Measurements from ENCODE around the gene WDSUB1.

The WDSUB1 gene

GRCh38 chr2:159285929-159286708 lies at the start of gene WDSUB1:
WDSUB1 (minus strand) TSS chr2:159286703; CDS start chr2:159283069, 3,634 bp downstream.
- DNase-seq, result peak in 45 of 56 donors; percentile 3 to 69 (median 39)

DNA sequence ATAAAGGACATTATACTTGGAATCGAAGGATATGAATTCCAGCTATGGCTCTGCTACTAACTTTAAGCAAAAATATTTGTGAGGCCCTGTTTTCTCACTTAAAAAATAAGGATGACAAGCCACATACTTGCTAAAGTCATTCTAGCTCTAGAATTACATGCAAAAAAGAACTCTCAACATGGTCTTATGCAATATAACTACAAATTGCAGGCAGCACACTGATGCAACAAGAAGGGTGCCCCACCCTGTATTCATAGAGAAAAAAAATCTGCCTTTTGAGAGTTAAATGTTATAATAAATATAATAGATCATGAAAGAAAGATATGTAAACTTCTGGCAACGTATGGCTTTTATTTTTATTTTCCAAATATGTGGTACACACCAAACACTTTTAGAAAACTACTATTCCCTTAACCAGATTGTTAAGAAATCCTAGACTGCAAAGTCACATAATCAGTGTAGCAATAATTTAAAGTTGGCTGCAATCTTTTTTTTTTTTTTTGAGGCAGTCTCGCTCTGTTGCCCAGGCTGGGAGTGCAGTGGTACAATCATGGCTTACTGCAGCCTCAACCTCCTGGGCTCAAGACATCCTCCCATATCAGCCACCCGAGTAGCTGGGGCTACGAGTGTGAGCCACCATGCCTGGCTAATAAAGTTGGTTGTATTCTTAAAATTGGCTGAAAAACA lies 40.2 kb upstream of the WDSUB1 start:
- no peak for DNase-seq

DNA sequence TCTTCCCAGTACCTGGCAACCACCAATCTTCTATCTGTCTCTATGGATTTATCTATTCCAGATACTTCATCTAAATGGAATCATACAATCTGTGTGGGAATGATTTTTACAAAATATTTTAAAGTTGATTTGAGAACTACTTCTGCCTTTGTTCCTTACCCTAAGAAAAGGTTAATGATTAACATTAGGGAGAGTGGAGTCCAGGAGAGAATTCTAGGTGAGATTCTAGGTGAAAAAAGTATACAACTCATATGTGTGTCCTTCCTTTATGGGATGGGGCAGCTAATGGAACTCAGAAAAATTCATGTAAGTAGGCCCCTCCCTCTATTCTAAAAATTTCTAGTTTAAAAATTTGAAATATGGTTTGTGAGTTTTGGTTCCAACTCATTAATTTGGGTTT lies 35.9 kb upstream of the WDSUB1 start:
- no peak for DNase-seq

- no peak for DNase-seq
Measured at GRCh38 chr2:159317392-159318088, 31.0 kb upstream of the WDSUB1 start.

DNA sequence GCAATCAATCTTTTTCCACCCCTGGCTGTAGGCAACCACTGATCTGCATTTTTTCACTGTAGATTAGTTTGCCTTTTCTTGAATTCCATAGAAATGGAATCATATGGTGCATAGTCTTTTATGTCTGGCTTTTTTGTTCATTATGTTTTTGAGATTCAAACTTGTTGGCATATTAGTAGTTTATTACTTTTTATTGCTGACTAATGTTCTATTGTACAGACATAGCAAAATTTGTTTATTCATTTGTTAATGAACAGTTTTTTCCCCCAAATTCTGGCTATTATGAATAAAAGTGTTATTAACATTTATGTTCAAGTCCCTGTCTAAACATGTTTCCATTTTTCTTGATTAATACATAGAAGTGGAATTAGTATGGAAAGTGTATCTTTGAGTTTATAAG lies 21.4 kb upstream of the WDSUB1 start:
- DNase-seq, result no peak

- no peak for DNase-seq
Measured at GRCh38 chr2:159300586-159300985, 14.1 kb upstream of the WDSUB1 start.

GRCh38 chr2:159298967-159299366 lies 12.5 kb upstream of the WDSUB1 start:
- DNase-seq, result no peak

DNA sequence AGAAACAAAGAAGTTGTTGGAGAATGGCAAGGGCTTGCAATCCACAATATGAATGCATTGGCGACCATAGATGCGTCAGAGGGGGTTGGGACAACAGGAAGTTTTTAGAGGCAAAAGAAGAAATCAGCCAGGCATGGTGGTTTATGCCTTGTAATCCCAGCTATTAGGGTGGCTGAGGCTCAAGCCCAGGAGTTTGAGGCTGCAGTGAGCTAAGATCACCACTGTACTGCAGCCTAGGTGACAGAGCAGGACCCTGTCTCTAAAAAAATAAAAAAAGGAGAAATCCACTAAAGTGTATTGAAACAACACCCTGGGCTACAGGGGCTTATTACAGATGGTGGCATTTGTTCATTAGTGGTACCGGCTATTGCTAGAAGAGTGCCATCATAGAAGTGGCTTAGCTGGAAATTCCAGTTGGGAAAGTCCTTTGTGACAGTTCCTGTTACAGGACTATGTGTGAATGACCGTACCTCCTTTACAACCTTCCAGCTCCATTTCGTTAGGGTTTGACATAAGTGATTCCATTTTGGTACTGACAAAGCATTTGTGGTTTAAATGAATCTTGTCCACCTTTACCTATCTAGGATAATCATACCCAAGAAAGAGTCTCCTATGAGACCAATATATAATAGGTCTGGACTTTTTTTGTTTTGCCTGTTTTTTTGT lies 10.7 kb upstream of the WDSUB1 start:
- no peak for DNase-seq

DNA sequence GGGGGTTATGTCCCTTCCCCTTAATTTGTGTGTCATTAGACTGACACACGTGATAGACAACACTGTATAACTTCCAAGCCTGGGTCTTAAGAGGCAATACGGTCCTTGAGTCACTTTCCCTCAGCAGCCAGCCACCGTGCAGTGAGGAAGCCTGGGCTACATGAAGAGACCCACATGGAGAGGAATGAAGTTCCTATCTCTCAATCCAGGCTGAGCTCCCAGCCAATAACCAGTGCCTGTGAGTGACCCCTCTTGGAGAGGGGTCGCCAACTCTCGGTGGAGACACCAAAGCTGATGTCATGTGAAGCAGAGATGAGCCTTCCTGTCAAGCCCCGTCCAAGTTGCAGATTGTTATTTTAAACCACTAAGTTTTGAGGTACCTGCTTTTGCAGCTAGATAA lies 5.7 kb upstream of the WDSUB1 start:
- no peak for DNase-seq

DNA sequence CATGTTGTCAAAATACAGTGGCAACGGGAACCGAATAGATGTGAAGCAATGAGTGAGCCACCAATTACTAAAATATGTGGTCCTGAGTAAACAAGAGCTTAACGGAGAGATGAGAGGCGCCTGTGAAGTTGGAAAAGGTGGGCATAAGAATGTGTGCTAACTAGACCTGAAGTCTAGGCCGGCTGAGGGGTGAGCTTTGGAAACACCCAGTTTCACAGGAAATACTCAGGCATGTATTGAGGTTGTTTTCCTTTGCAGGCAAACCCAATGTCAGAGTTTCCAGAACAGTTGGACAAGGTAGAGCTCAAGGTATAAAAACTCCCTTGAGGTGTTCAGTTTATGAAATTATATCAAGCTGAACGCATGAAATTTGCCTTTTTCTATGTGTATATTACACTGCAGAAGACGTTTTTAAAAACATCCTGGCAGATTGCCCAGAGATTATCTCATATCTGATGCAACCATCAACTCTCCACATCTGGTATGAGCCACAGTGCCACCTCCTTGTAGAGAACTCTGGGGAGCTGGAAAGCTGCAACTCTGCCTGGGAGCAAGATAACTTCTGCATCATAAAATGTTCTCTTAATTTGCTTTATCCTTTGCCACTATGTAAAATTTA lies 3.9 kb upstream of the WDSUB1 start:
- DNase-seq, result peak in 4 of 56 donors; percentile 1 to 19 (median 13)

DNA sequence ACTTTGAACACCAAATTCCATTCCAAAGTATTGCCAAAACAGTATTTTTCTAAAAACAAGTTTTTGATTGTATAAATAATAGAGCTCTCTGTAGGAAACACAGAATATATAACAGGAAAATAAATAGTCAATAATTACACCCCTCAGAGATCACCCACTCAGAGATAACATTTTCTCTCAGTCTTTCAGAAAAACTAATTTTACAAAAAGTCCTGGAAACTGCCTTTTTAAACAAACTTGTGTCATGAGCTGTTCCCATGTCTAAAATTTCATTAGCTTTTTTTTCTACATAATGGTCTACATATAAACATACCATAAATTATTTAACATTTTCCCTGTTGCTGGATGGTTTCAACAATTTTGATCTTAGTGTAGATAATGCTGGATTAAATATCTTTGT lies 1.2 kb upstream of the WDSUB1 start:
- no peak for DNase-seq

GRCh38 chr2:159286709-159287441 lies 372 bp upstream of the WDSUB1 start:
- DNase-seq, result peak; percentile 74 to 99 (median 94)

GRCh38 chr2:159285433-159285832 lies 1.1 kb downstream of the WDSUB1 start:
- no peak for DNase-seq

- no peak for DNase-seq
Measured at GRCh38 chr2:159283529-159283928, 3.0 kb downstream of the WDSUB1 start.

DNA sequence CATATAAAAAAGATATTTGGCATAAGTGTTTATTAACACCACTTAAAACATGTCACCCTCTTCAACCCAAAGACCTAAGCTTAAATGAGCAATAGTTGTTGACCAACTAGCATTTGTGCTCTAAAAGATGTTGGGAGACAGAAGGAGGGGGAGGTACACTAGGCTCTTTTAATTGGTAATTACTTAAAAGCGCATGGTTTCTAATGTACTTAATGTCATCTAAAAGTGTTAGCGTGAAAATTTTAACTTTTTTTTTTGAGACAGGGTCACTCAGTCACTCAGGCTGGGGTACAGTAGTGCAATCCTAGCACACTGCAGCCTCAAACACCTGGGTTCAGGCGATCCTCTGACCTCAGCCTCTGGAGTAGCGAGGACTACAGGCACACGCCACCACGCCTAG lies 5.5 kb downstream of the WDSUB1 start:
- no peak for DNase-seq

GRCh38 chr2:159279700-159280099 lies 6.8 kb downstream of the WDSUB1 start:
- DNase-seq, result no peak

DNA sequence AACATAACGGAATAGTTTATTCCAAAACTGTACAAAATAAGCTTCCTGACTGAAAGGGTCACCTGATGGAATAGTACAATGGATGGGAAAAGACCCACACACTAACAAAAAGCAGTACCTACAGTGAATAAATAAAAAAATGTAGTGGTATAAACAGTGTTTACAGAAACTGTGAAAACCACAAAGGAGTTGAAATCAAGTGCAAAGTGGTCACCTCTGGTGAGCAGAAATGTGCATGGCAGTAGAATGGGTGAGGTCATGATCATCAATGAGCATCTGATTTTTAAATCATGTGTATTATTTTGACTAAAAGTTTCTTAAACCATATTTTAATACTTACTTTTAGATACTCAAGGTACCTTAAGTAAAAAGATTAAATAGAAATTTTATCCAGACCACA lies 11.4 kb downstream of the WDSUB1 start:
- no peak for DNase-seq

DNA sequence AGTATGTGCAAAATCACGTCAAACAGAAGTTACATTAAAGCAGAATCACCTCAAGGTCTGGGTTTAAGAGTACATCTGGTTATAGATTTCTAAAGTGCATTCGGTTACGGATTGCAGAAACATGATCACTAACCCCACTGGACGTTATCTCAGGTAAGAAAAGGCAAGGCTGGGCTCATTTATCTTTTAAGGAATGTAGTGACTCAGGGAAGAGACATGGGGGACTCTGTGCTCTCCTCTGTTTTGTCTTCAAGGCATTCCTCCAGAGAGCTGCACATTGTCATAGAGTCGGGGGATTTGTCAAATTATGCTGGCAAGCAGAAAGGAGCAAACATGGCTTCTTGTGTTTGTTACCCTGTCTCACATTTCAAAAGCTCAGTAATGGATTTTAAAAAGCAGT lies 14.3 kb downstream of the WDSUB1 start:
- no peak for DNase-seq

DNA sequence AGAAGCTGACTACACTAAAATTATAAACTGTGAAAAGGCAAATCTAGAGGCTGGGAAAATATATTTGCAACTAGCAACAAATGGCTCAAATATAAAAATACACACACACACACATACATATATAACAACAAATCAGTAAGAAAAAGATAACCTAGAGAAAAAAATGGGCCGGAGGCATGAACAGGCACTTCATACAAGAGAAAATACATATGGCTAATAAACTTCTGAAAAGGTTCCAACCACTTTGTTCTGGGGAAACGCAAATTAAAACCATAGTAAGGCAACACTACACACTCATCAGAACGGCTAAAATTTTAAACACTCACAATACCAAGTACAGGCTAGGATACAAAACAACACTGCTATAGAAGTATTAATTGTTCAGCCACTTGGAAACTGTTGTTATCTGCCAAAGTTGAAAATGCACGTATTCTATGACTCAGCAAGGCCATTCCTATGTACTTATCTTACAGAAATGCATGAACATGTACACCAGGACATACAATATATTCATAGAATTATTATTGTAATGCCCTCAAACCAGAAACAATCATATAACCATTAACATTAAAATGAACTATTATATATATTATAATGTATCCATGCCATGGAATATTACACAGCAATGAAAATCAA lies 15.6 kb downstream of the WDSUB1 start:
- no peak for DNase-seq

DNA sequence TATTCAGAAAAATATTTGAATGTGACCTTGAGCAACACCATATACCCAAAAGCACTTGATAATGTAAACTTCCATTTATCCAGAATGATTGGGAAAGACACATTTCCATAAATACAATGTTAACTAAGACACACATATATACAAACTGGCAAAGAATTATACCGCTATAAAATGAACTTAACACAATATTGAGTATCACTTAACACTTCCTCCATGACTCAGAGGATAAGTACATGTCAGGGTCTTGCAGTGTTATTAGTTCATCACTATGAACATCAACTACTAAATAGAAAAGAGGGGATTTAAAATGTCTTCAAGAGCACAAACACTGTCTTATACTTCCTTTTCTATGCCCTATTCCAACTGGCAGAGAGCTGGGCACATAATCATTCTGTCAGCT lies 18.6 kb downstream of the WDSUB1 start:
- no peak for DNase-seq

Measured in amygdala (tissue), 56 donors.